IPS DF 4.7 (cell line): ENCODE data around the gene DCHS1.

Experiments used
- DNase-seq: peaks from one replicate; pipeline ENCODE4 v3.0.0-alpha.2; 2013; ENCODE audit warnings: low spot score; ENCODE audit errors: extremely low read depth

DCHS1 gene

DNA sequence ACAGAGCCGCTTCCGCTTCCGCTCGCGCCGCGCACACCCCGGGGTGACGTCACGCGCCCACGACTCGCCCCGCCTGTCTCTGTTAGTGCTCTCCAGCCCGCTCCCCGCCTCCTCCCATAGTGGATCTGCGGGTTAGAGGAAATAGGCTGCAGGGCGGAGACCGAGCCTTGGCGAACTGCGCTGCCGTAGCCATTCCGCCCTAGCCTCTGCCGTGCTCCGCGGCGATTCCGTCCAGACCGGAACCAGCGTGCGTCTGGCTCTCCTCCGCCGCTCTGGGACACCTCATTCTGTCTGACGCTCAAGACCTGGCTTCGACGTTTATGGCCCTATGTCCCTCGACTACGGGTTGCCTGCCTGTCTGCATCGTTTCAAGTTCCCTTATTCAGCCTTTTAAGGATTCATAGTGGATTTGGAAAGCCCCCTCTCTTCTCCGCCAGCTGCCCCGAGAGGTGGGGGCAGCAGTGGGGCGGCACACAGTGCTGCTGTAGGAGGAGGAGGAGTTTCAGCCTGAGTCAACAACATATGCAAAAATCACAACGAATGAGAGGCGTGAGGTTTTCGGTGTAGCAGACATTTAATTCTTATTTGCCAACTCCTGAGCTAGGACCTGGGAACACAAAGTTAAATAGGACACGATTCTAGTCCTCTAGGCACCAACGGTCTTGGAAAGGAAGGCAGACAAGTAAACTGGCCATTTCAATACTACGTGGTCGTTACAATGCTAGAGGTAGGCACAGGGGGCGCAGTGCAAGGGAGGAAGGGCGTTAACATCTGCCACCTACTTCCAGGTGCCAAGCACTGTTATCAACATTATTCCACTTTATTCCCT lies 43.2 kb downstream of the DCHS1 start, which contains the start of gene TAF10:
TSS of gene TAF10 (minus strand) at position 4 of the 829 bp plus-strand sequence. CDS start 27 bp downstream, outside the sequence.
- DNase-seq, result no peak

DNA sequence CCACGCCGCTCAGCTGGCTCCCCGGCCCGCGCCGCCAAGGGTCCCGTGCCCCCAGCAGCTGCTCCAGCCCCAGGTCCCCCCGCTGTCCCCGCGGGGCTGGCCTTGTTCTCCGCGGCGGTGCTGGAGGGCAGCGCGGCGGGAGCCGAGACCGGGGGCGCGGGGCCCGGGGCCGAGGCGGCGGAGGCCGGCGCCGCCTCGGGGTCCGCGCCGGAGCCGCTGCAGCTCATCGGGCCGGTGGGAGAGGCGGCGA lies 43.7 kb downstream of the DCHS1 start:
- DNase-seq, result no peak

GRCh38 chr11:6611092-6611962 lies 44.3 kb downstream of the DCHS1 start:
- DNase-seq, result no peak

DNA sequence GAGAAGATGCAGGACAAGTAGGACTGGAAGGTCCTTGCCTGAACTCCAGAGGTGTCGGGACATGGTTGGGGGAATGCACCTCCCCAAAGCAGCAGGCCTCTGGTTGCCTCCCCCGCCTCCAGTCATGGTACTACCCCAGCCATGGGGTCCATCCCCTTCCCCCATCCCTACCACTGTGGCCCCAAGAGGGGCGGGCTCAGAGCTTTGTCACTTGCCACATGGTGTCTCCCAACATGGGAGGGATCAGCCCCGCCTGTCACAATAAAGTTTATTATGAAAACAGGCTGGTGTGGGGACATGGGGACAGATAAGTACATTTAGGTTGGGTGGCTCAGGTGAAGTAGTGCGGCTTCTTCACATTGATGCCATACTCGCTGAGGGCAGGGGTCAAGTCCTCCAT lies 45.0 kb downstream of the DCHS1 start:
- no peak for DNase-seq

DNA sequence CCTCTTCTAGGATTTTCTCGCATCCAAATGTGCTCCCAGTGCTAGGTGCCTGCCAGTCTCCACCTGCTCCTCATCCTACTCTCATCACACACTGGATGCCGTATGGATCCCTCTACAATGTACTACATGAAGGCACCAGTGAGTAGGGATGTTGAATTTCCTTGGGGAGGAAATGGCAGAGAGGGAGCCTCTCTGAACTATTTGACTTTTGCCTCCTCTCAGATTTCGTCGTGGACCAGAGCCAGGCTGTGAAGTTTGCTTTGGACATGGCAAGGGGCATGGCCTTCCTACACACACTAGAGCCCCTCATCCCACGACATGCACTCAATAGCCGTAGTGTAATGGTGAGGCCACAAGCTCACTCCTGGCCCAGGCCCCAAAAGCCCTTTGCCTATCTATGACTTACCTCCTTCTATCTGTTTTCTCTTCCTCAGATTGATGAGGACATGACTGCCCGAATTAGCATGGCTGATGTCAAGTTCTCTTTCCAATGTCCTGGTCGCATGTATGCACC lies 46.0 kb downstream of the DCHS1 start:
- DNase-seq, result no peak

GRCh38 chr11:6608726-6609501 lies 46.7 kb downstream of the DCHS1 start:
- DNase-seq, result no peak

DNA sequence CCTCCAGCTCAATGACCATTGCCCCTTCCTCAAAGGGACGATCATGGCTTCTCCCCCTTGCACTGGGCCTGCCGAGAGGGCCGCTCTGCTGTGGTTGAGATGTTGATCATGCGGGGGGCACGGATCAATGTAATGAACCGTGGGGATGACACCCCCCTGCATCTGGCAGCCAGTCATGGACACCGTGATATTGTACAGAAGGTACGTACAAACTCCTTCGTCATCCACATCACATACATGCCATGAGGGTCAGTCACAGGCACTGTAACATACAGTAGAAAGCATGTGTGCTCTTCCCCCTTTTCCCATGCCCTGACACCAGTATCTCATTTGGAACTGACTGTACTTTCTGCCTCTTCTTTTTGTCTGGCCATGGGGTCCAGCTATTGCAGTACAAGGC lies 47.6 kb downstream of the DCHS1 start:
- no peak for DNase-seq

DNA sequence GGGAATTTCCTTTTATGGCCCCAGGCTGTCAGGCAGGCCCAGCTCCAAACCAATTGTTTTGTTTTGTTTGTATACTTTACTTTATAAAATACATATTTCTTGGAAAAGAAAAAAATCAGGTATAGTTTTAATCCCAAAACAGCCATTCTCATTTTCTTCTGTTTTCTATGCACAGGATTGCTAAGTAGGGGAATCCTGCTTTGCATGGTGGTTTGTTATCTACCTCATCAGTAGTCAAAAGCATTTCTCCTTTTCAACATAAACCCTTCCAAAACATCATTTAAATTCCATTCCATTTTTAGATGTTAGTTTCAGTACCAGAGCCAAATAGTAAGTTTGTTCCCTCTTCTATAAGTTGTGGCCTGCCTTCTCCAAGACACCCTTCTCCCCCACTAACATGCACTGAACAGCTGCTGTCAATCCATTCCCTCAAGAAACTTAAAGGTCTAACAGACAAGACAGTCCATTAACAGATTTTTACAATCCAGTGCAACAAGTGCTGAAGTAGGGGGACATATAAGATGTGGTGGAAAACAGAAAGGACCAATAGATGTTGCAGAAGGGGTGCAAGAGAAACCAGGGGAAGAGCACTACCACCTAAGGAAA lies 48.3 kb downstream of the DCHS1 start:
- DNase-seq, result no peak

DNA sequence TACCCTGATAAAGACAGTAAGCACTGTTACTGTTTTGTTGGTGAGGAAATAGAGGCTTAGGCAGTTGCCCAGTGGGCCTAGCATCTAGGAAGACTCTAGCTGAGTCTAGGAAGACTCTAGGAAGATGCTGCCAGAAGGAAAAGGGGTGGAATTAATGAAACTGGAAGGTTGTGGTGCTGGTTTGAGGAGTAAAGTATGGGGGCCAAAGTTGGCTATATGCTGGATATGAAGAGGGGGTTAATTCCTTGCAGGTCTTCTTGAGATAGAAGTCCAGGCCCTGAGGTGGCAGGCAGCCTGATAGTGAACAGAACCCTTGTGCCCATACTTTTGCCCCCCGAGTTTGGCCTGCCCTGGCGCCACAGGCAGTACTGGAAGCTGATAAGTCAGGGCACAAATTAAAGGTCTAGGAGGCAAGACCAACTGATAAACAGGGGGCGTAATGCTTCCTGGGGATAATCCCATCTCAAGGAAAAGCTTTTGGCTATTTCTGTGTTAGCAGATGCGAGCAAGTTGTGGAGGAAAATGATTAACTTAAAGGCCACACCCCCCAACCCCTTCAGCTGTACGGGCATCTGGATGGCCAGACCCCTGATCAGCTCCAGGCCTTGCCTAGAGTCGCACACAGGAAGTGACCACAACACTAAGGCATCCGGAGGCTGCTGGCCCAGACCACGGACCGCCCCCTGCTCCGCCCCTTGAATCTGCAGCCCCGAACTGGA lies 49.0 kb downstream of the DCHS1 start:
- no peak for DNase-seq

GRCh38 chr11:6604790-6605189 lies 50.8 kb downstream of the DCHS1 start:
- no peak for DNase-seq

- DNase-seq, result no peak
Measured at GRCh38 chr11:6604081-6604626, 51.5 kb downstream of the DCHS1 start.

DNA sequence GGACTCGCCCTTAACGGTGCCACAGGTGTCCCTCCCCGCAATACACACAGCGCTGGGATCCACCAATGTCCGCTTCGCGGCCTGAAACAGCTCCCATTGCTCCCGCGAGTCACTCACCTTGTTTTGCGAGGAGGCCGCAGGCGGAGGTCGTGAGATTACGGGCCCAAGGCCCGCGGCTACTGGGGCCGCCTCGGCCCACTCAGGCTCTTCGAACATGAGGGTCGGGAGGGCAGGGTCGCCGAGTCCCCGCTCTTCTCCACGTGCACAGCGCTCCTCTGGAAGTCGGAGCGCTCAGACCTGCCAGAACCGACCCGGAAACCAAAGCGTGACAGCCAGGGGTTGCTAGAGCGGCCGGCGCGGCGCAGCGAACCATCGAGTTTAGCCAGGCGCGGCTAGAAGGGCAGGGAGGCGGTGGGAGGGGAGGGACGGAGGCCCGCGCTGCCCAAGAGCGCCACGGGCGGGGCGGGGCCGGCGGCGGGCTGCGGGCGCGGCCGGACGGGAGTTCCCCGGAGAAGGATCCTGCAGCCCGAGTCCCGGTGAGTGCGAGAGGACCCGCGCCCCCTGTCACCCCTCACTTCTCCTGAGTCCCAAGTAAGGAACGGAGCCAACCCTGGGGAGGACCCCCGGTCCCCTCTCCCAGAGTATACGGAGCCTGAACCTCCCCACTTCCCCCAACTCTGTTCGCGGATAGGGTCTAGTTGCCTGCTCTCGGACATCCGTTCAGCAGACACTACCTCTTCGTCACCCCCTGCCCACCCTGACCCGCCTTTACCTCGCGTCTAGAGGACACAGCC lies 52.1 kb downstream of the DCHS1 start, which contains the start of the genes ILK and RRP8:
TSS of gene ILK (plus strand) at position 488 of the 794 bp plus-strand sequence. CDS start 498 bp downstream, outside the sequence.
TSS of gene RRP8 (minus strand) at position 330 of the 794 bp plus-strand sequence. CDS start at position 216, 114 bp downstream.
- no peak for DNase-seq

DNA sequence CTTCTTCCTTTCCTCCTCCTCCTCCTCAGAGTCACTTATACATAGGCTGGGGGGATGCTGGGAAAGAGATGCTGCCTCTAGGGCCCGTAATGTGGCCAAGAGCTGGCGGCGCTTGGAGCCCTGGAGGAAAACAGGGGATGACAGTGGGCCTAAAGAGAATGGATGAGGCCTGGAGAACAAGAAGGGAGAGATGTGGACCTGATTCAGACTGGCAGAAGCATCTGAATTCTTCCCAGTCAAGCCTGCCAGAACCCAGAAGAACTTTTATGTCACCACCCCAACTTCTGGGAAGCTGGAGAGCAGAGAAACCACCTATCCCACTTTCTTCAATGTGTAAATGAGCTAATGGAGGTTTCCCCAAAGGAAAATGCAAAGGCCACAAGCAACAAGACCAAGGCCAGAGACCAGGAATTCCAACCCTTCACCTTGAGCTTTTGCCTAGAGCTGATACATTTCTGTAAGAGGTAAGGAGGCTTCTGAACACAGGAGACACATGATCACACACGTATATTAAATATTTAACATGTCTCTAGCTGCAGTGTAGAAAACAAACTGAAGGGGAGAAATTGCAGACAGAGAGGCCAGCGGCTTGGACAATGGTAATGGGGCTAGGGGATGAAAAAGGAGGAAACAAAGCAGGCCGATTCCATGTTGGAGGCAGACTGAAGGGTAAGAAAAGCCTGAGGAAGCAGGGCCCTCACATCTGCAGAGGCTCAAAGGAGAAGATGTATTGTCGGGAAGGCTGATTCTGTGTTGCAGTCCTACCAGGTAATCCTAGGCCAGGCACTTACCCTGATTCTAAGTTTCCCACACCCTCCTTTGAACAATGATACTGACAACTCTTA lies 53.3 kb downstream of the DCHS1 start:
- no peak for DNase-seq

DNA sequence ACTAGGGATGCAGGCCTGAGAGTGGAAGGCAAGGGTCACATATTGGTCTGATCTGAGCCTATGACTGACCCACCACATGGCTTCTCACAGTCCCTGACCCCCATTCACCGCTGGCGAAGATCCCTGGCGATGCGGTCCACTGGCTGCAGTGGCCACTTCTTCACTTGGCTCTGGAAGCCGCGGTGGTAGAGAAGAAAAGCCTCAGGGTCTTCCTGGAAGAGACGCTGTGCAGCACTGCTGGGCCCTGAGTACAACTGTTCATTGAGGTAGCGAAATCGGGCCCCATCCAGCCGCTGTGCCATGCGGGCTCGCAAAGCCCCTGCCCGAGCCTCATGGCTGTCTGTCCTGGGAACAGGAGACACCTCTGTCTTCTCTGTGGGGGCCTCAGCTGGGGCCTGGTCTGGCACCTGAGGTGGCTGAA lies 54.6 kb downstream of the DCHS1 start:
- no peak for DNase-seq

DNA sequence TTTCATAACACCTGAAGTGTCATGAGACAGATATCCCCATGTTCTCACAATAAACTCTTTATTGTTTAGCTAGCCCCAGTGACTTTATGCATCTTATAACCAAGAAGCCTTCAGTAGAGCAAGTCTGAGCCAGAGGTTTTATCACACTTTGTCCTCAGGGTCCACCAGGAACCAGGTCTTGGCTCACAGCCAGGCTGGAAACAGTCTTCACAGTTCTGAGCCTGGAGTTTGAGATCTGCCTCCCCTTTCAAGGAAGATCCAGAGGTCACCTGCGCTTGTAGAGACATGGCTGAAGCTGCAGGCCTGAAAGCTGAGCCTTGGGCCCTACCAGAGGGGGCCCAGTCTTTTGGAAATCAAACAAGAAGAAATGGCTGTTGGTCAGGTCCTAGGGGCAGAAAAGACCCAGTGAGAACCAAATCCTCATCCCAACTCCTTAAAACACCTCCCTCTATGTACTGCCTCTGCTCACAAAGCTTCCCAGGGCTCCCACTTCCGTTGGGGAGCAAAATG lies 55.7 kb downstream of the DCHS1 start:
- no peak for DNase-seq

- no peak for DNase-seq
Measured at GRCh38 chr11:6599449-6599848, 56.2 kb downstream of the DCHS1 start.

GRCh38 chr11:6598555-6598954 lies 57.1 kb downstream of the DCHS1 start:
- no peak for DNase-seq
